Fibroblast of peridontal ligament (primary cell): ENCODE measurements around the gene PLBD2.
A peak's percentile ranks its signal among the peaks of the same experiment; 100 is the strongest.
"Not testable (repeated sequence)": the region's sequence is repeated elsewhere in the genome, so short reads cannot be mapped to it uniquely, and the experiment has no call there.

Source experiments
- DNase-seq: peaks from one replicate; pipeline ENCODE4 v3.0.0-alpha.2; 2010; ENCODE audit errors: extremely low read depth

The PLBD2 gene

DNA sequence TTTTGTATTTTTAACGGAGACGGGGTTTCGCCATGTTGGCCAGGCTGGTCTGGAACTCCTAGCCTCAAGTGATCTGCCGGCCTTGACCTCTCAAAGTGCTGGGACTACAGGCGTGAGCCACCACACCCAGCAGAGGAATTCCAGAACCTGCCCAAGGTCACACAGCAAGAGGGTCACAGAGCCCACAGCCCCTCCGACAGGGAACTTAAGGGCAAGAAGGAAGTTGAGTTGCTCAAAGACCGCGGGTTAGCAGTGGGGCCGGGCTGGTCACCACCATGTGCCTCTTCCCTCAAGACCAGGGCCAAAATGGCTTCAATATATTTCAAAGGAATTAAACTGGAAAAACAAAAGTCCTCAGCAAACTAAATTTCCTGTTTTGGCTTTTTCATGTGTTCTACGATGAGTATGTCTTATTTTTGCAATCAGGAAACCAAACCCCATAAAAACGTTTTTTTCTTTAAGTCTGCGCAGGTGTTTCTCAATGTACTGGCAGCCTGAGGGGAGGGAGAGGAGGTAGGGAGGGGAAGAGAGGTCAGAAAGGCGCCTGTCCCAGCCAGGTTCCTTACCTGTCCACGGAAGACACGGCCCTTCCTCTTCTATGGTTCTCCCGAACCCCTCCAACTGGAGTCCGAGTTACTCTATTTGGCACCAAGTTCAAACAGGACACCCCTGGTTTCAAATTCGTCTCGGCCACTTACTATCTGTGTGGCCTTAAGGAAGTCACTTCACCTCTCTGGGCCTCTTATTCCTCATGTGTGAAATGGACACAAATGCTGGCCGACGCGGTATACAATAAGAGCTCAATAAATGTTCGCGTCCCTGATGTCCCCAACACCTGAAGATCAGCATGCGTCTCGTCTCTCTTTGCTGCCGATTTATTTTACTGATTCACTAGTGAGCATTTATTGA is 24.3 kb upstream of the PLBD2 start:
- peak; percentile 14 for DNase-seq

DNA sequence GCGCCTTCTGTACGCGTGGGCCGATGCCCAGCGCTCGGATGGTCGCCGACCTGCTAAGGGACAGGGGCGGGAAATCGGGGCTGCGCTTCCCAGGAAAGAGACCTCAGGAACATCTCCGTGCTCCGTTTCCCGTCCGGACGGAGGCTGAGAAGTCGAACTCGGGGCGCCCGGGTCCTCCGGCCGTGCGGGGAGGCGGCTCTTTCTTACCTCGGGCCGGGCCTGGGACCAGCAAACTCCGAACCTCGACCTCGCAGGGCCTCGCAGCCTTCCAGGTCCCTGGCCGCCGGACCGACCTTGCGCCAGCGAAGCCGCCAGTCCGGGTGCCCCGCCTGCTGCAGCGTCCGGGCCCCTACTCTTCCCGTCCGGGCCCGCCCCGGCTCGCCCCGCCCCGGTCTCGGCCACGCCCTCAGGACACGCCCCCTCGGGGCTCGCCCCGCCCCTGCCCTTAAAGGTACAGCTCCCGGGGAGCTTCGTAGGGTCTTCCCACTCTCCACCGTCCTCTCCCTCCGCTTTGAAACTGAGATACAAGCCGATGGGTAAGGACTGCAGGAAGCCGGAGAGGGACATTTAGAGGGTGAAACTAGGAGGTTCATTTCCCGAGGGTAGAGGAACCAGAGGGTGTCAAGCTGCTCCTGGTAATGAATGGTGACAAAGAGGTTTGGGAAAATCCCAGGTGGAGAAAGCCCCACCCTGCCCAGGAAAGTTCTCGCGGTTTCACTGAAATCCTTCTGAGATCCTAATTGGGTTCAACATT is 23.4 kb upstream of the PLBD2 start, which contains the start of gene SLC8B1:
Gene SLC8B1, minus strand, starts transcription at position 324 of the 754 bp plus-strand sequence. CDS start 2,231 bp downstream, outside the sequence.
- peak; percentile 58 for DNase-seq

DNA sequence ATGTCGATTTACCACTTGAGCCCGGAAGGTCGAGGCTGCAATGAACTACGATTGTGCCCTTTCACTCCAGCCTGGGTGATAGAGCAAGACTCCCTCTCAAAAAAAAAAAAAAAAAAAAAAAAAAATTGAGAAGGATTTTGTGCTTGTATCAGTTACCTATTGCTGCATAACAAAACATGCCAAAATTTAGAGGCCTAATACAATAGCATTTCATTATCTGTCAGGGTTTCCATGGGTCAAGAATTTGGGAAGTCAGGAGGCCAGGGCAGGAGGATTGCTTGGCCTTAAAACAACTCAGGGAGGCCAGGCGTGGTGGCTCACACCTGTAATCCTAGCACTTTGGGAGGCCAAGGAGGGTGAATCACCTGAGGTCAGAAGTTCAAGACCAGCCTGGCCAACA is 18.8 kb upstream of the PLBD2 start:
- no peak for DNase-seq

DNA sequence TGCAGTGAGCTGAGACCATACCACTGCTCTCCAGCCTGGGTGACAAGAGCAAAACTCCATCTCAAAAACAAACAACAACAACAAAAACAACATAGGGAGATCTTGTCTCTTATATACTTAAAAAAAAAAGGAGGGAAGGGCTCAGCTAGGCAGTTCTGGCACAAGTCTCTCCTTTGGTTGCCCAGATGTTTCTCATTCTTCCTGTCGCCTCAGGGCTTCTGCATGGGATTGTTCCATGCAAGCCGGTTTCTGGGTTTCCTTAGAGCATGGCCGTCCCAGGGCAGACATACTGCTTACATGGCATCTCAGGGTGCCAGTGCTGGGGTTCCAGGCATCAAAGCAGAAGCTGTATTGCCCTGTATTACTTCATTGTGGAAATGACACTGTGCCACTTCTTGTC is 18.3 kb upstream of the PLBD2 start:
- DNase-seq: peak; percentile 15

DNA sequence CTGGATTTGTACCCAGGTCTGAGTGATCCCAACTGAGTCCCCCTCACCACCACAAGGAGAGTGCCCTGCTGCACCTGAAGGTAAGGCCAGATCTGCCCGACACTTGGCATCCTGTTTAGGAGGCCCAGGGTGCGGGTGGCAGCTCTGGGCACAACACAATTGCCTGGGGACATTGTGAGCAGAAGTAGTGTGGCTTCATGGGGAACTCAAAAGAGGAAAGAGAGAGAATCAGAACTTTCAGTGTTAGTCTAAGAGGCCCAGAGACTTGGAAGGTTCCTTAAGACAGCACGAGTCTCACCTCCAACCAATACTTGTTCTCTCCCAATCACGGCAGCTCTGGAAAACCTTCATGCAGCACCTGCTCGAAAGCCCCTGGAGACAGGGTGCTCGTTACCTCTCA is 16.9 kb upstream of the PLBD2 start:
- no peak for DNase-seq

DNA sequence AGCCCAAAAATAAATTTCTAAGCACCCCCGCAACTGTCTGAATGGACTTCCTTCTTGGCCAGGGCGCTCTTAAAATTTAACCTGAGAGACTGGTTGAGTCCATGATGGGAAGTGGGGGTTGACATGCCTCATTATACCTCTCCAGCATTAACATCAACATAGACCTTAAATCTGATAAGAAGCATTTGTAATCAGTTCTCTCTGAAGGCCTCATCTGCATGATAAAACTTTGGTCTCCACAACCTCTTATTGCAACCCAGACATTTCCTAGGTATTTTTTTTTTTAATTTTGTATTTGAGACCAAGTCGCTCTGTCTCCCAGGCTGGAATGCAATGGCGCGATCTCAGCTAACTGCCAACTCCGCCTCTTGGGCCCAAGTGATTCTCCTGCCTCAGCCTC is 13.1 kb upstream of the PLBD2 start:
- DNase-seq: no peak

DNA sequence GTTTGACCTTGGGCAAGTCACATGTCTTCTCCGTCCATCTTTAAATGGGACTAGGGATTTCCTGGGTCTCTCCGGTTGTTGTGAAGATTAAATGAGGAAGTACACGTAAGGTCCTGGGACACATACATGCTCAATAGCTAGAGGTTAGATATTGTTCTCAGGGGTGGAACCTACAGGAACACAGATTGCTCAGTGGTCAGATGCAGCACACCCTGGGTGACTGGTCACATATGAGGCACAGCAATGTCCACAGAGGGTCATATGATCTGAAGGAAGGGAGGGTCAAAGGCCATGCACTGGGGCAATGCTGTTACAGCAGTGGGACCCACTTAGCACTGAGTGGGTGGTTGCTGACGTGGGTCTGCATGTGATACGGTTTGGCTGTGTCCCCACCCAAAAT is 12.0 kb upstream of the PLBD2 start:
- DNase-seq: no peak

DNA sequence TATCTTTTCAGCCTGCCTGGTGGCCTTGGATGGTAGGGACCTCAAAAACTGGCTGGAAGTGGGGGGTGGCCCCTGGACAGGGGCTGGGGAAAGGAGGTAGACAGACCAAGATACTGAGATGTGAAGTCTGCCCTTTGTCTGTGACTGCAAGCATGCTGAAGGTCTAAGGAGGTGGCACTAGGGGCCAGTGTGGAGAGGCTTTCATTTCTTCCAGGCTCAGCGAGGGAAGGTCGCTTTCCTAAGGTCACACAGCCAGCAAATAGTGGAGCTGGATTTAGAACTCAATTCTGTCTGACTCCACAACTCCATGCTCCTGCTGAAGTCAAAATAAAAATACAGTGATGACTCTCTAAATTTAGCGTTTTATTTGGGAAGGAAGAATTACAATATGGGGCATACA is 11.3 kb upstream of the PLBD2 start:
- no peak for DNase-seq

DNA sequence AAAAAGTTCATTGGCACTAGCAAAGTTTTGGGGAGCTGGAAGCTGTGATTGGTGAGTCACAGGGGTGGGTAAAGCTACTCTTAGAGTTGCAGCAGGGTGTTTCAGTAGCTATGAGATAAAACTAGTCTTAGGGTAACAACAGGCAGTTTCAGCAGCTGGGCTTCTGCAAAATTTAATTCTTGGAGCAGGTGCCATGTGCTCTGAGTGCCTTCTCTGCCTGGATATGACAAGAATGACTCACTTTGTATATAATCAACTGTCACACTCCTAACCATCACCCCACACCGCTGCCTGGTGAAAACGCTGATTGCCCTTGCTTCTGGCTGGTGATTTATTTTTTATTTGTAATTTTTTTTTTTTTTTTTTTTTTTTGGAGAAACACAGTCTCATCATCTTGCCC is 10.5 kb upstream of the PLBD2 start:
- no peak for DNase-seq

DNA sequence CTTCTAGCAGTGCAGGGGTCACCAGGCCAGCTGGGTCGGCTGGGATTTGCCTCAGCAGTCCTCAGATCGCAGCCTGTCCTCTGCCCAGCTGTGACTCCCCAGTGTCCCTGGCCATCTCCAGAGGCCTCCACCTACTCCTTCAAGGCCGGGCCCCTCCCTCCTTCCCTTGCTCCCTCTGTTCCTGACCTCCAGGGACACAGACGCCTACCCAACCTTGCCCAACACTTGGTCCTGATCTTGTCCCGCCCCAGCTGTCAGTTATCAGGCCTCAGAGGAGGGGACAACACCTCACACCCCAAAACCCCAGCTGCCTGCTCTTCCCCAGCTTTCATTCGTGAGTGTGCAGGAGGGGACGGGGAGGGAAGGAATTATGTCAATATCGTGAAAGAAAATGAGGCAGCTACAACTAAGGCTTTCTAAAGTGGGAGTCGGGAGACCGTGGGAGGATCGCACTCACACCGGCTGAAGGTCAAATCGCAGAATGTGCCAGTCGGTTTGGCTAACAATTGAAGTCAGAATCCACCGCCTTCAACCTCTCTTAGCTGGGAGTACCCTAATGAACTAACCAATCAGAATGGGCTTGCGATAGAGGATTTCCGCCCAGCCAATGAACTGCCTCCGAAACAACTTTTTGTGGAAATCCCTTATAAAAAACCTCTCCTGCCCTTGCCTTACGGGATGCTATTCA is 9.4 kb upstream of the PLBD2 start:
- DNase-seq: no peak

DNA sequence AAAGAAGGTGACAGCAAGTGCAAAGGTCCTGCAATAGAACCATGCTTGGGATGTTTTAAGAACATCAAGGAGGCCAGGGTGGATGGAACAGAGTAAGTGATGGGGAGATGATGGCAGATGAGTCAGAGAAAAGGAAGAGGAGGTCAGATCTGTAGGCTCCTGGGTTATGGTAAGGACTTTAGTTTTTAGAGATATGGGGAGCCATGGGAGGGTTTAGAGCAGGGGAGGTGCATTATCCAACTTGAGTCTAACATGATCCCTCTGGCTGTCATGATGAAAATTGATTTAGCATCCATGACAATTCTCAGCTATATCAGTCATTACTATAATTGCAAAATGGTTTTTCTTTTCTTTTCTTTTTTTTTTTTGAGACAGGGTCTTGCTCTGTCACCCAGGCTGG is 7.3 kb upstream of the PLBD2 start:
- DNase-seq: no peak

DNA sequence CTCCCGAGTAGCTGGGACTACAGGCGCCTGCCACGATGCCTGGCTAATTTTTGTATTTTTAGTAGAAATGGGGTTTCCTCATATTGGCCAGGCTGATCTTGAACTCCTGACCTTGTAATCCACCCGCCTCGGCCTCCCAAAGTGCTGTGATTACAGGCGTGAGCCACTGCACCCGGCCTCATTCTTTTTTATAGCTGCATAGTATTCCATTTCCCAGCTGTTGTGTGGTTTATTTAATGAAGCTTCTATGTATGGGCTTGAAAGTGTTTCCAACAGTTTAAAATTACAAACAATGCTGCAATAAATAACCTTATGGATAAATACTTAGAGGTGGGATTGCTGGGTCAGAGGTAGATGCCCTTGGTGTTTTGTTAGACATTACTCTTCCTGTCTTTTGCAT is 4.2 kb upstream of the PLBD2 start:
- not testable (repeated sequence) for DNase-seq

DNA sequence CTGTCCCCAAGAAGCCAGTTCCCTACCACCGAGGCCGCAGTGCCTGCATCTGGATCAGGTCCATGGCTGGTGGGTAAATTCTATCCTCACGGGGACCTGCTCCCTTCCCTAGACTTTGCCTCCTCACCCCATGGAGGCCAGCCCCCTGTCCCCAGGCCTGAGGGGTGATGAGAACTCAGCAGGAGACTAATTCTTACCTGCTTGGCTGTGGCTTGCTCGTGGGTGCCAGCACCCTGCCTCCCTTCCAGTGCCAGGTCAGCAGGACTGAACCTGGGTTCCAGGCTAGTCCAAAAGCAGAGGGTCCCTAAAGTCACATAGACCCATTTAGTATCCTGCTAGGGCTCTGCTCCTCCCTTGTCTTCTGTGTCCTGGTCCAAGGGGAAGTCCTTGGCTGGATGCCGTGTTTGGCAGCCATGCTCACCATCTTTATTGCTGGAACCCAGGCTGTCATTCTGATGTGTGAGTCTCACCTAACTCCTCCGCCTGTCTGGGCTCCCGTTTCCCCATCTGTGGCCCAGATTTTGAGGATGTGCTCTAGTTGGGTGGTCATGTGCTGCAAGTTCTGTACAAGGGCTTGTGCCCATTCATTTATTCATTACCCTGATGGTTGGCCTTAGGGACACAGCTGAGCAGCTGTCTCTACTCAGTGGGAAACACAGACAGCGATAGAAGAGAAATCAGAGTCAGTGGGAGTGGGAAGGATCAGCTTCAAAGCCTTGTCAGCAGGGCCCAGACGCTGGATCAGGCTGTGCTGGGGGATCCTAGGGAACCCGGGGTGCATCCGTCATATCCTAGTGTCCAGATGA is 949 bp downstream of the PLBD2 start:
- DNase-seq: peak; percentile 26

DNA sequence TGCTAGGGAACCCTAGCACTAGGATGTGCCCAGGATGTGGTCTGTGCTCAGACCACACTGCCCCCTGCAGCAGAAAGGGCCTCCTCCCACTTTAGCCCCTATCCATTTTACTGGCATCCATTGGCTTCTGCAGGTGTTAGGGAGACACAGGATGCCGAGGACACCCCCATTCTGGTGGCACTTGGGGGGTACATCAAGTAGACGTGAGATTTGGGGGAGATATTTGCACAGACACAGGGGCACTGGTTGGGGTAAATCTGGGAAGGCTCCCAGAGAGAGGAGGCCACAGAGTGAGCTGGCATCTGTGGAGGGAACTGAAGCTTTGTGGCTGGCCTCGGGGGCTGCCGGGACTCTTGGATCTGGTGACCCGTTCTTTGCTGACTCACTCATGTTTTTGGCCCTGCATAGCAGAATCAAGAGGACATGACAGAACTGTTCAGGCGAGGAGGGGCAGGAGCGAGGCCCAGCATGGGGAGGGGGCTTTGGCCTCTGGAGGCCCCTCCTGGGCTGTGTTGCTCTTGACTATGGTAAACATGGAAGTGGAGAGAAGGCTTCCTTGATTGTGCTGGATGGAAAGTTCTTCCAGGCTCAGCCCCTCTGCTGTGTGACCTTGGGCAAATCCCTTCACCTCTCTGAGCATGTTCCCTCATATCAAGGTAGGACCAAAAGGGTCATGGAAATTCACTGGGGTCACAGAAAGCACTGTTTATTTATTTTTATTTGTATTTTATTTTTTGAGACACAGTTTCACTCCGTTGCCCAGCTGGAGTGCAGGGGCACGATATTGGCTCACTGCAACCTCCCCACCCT is 1.8 kb downstream of the PLBD2 start:
- DNase-seq: no peak

DNA sequence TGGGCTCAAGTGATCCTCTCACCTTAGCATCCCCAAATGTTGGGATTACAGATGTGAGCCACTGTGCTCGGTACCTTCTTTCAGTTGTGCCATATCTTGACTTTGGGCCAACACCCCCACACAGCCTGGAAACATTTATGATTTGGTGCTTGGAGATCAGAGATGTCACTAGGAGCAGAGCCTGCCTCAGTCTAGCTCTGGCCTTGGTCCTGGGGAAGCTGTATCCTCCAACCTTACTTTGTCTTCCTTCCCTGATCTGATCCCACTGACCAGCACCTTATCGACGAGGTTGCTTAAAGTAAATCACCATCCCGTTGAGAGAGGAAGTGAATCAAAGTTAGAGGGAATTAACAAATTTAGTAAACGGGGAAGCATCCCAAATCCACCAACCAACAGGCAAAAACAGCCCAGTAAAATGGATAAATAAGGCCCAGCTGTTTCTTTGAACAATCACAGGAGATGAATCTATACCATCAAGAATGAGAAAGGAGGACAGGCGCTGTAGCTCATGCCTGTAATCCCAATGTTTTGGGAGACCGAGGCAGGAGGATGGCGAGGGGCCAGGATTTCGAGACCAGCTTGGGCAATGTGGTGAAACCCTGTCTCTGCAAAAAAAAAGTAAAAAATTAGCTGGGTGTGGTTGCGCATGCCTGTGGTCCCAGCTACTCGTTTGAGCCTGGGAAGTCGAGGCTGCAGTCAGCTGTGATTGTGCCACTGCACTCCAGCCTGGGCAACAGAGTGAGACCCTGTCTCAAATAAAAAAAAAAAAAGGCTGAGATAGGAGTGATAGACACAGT is 3.4 kb downstream of the PLBD2 start:
- peak; percentile 49 for DNase-seq

DNA sequence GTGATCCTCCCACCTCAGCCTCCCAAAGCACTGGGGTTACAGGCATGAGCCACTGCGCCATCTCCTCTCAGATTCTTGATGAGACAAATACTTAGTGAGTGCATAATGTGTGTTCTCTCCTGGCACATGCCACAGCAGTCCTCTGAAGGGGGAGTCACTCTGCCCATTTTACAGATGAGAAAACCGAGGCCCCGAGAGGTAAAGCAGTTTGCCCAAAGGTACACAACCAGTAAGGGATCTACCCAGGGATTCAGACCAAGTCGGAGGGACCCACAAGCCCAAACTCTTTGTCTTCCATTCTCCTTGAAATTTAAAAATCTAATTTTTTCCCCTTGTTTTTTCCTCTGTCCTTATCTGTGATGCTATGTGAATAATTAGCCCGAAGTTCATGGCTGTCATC is 6.3 kb downstream of the PLBD2 start:
- DNase-seq: no peak

DNA sequence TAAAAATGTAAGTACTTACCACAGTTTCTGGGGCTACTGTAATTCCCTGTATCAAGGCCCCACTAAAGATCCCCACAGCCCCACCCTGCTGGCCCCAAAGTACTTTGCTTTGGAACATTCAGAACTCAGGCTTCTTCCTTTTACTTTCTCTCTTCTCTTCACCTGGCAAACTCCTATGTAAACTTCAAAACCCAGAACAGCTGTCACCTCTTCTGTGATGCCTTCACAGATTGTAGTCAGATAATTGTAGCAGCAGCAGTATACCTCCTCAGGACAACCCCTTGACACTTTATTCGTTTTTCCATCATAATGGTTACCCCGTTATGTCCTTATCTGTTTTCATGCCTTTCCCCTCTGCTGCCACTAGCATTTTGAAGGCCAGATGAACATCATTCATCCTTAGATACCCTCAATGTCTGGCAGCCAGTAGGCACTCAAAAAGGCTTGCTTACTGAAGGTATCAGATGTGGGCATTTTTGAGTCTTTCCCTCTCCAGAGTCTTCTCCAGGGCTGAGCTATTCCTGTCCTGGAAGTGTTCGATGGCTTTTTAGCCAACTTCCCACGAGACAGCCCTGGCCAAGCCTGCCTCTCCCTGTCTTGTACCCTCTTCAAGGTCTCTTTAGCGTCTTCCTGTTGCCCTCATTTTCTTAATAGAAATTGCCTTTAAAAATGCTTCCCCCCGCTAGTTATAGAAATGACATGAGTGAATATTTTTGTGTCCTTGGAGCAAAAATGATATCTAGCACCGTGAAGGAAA is 7.4 kb downstream of the PLBD2 start:
- no peak for DNase-seq

DNA sequence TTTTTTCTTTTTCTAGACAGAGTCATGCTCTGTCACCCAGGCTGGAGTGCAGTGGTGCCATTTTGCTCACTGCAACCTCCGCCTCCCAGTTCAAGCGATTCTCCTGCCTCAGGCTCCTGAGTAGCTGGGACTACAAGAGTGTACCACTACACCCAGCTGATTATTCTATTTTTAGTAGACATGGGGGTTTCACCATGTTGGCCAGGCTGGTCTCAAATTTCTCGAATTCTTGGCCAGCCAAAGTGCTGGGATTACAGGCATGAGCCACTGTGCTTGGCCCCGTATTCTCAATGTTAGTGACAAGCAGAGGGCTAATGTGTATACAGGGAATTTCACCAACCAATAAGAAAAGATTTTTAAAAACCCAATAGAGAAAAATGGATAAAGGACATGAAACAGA is 8.4 kb downstream of the PLBD2 start:
- DNase-seq: no peak

DNA sequence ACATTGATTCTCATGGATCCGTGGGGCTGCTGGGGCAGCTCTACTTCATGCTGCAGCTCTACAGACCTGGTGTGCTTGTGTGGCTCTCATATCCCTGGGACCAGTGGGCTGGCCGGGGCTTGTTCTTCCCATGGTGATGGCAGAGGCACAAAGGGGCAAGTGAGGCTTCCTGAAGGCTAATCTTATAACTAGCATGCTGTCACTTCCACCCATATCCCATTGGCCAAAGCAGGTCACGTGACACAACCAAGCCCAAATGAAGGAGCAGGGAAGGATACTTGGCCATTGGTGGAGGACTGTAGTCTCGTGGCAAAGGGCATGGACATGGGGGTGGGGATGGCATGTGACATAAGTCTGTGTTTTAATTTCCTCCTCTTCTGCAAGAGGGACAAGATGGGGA is 9.9 kb downstream of the PLBD2 start:
- DNase-seq: no peak
